ENCODE measurements around the gene STAB2. TPM values are rescaled to one million over a fixed set of nuclear protein-coding genes. Genes with fewer than 3 reads are reported as not detected.

STAB2 gene
- total RNA-seq, 6 experiments from 2014 or later: 5.5 to 32.2 (median 18.5) TPM

DNA sequence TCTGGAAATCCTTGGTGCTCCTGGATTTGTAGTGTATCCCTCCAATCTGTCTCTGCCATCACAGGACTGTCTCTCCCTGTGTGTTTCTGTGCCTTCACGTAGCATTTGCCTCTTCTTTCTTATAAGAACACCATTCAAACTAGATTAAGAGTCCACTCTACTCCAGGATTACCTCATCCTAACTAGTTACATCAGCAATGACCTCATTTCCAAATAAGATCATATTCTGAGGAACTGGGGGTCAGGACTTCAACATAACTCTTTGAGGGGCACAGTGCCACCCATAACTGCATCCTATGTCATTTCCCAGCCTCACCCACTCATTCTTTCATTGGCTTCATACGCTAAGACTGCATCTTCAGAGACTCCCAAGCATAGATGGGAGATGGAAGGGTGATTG, 147.8 kb downstream of the STAB2 start:
- TF ChIP-seq, protein P1, sequence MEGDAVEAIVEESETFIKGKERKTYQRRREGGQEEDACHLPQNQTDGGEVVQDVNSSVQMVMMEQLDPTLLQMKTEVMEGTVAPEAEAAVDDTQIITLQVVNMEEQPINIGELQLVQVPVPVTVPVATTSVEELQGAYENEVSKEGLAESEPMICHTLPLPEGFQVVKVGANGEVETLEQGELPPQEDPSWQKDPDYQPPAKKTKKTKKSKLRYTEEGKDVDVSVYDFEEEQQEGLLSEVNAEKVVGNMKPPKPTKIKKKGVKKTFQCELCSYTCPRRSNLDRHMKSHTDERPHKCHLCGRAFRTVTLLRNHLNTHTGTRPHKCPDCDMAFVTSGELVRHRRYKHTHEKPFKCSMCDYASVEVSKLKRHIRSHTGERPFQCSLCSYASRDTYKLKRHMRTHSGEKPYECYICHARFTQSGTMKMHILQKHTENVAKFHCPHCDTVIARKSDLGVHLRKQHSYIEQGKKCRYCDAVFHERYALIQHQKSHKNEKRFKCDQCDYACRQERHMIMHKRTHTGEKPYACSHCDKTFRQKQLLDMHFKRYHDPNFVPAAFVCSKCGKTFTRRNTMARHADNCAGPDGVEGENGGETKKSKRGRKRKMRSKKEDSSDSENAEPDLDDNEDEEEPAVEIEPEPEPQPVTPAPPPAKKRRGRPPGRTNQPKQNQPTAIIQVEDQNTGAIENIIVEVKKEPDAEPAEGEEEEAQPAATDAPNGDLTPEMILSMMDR (IDR thresholded peaks at IDR 0.05): no peak
- no peak for TF ChIP-seq POLR2A (IDR thresholded peaks at IDR 0.05)
- Histone ChIP-seq H3K27ac (no peak overlapping the region), H3K4me1 (no peaks in the 10 kb centered on the region), H3K36me3 (no peaks in the 10 kb centered on the region), H3K27me3 (no peaks in the 10 kb centered on the region), H3K4me3 (no peak overlapping the region), H3K9me3 (no peaks in the 10 kb centered on the region)
- no peak for DNase-seq
- no peak for ATAC-seq
- intact Hi-C loops (cut with DNase I): no loop called here
- 72% methylated on average over 2 of the region's 2 CpGs for WGBS (ENCODE audit: insufficient coverage, low coverage, low lambda C conversion rate, missing lambda C conversion rate)

DNA sequence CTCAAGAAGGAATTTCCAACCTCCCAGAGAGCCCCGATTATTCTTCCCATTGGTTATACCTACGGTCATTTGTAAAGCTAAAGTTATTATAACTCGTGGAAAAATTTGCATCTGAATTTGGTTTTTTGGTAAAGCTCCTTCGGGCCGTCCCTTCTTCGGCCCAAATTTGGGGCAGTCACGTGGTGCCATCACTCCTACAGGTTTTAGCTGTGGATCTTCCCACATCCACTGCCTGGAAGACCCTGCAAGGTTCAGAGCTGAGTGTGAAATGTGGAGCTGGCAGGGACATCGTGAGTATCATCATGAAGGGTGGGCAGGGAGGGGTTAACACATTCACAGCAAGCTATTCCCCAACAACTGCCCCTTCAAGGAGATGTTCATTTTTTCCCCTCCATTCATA, 148.2 kb downstream of the STAB2 start:
- TF ChIP-seq POLR2A (IDR thresholded peaks at IDR 0.05): no peak
- TF ChIP-seq, protein P1 (IDR thresholded peaks at IDR 0.05): no peak
- no peak for ATAC-seq

DNA sequence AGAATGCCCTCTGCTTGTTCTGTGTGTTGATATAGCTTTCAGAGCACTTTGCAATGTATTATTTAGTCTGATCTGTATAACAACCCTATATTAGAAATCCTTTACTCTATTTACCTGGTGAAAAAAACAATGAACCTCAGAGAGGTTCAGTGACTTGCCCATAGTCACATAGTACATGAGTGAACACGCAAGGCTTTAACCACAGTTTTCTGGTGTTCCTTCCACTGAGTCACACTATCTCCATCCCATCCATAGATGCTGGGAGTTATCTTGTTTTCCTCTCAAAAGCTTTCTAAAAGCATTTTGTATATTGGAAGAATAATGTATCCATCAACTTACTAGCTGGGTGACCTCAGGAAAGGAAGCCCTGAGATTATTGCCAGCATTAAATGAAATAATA, 149.5 kb downstream of the STAB2 start:
- H3K27ac ChIP-seq: no peak overlapping the region
- ATAC-seq: no peak
- no peaks in the 10 kb centered on the region for H3K36me3 ChIP-seq
- no peaks in the 10 kb centered on the region for H3K27me3 ChIP-seq
- no peak for DNase-seq
- intact Hi-C loops (cut with DNase I): no loop called here
- H3K4me3 ChIP-seq: no peak overlapping the region
- WGBS (ENCODE audit: insufficient coverage, low coverage, low lambda C conversion rate, missing lambda C conversion rate): 75% methylated on average over 1 of the region's 1 CpG
- H3K4me1 ChIP-seq: no peaks in the 10 kb centered on the region
- no peaks in the 10 kb centered on the region for H3K9me3 ChIP-seq
- TF ChIP-seq, protein P1 (IDR thresholded peaks at IDR 0.05): no peak
- no peak for TF ChIP-seq POLR2A (IDR thresholded peaks at IDR 0.05)

More for the DNA sequence above, 148.2 kb downstream of the STAB2 start:
- H3K4me3 ChIP-seq: no peak overlapping the region
- WGBS (ENCODE audit: insufficient coverage, low coverage, low lambda C conversion rate, missing lambda C conversion rate): 70% methylated on average over 5 of the region's 8 CpGs
- H3K27ac ChIP-seq: no peak overlapping the region
- H3K4me1 ChIP-seq: no peaks in the 10 kb centered on the region
- intact Hi-C loops (cut with DNase I): no loop called here
- H3K27me3 ChIP-seq: no peaks in the 10 kb centered on the region
- H3K36me3 ChIP-seq: no peaks in the 10 kb centered on the region
- no peak for DNase-seq
- H3K9me3 ChIP-seq: no peaks in the 10 kb centered on the region

DNA sequence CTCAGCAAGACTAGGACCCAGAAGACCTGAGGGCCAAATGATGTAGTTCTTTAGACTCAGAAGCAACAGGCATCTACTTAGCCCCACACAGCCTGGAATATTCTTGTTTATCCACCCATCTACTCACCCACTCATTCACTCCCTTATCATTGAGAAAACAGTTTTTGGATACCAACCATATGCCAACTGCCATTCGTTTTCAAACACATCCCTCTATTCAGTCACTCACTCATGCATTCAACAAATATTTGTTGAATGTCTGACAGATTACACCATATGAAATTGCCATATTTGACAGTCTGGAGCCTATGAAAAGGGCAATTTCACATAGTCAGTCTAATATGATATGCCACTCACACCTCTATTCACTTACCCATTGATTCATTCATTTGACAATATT, 150.8 kb downstream of the STAB2 start:
- Histone ChIP-seq H3K27ac (no peak overlapping the region), H3K9me3 (no peaks in the 10 kb centered on the region), H3K36me3 (no peaks in the 10 kb centered on the region), H3K4me3 (no peak overlapping the region), H3K4me1 (no peaks in the 10 kb centered on the region), H3K27me3 (no peaks in the 10 kb centered on the region)
- intact Hi-C loops (cut with DNase I): no loop called here
- no peak for TF ChIP-seq POLR2A (IDR thresholded peaks at IDR 0.05)
- TF ChIP-seq, protein P1 (IDR thresholded peaks at IDR 0.05): no peak
- DNase-seq: no peak
- no peak for ATAC-seq
- WGBS (ENCODE audit: insufficient coverage, low coverage, low lambda C conversion rate, missing lambda C conversion rate): 71% methylated on average over 1 of the region's 1 CpG

DNA sequence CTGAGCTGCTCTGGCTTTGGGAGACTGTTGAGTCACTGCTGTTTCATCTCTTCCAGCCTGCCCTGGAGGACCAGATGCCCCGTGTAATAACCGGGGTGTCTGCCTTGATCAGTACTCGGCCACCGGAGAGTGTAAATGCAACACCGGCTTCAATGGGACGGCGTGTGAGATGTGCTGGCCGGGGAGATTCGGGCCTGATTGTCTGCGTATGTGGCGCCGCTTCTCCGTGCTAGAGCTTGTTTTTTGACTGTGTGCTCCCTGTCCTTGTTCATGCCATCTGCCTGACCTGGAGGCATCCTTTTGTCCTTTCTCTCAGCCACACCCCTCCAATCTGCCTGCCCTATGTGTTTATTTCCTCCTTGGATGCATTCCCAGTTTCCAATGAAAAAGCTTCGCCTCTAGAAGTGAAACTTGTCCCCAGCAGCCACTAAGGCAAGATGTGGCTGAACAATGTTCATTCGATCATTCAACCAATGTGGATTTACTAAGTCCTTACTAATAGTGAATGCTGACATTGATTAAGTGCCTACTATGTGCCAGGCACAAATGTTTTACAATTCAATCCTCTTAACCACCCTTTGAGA, 155.4 kb downstream of the STAB2 start:
- Histone ChIP-seq H3K36me3 (no peaks in the 10 kb centered on the region), H3K4me1 (no peaks in the 10 kb centered on the region), H3K27me3 (no peaks in the 10 kb centered on the region), H3K27ac (no peak overlapping the region), H3K9me3 (no peaks in the 10 kb centered on the region), H3K4me3 (no peak overlapping the region)
- TF ChIP-seq POLR2A (IDR thresholded peaks at IDR 0.05): no peak
- TF ChIP-seq, protein P1 (IDR thresholded peaks at IDR 0.05): no peak
- intact Hi-C loops (cut with DNase I): no loop called here
- DNase-seq (no peak), ATAC-seq (peak; percentile 74 to 95 (median 83))
- 67% methylated on average over 14 of the region's 15 CpGs for WGBS (ENCODE audit: insufficient coverage, low coverage, low lambda C conversion rate, missing lambda C conversion rate)

Measured in right lobe of liver (tissue), 6 donors.